Stimulated activated naive CD4-positive, alpha-beta T cell treated with Interleukin-2 at 50 U/mL for 16 hours (primary cell): ENCODE measurements around the gene VPS33B.

ENCODE experiments used
- DNase-seq: peaks from one replicate; lab custom pipeline; 2025; lab: John Stamatoyannopoulos, UW

The VPS33B gene

GRCh38 chr15:90949979-90950675 lies 72.3 kb downstream of the VPS33B start:
- DNase-seq, result no peak
